GM19397 (cell line): ENCODE results near the gene RFNG.

Experiments used
- ATAC-seq: cut with Tn5 transposase; IDR thresholded peaks from one replicate; pipeline ENCODE4 v1.9.1; 2021; ENCODE audit warnings: mild to moderate bottlenecking, moderate library complexity; ENCODE audit not compliant: unreplicated experiment

The RFNG gene

GRCh38 chr17:82059272-82060000 lies 7.8 kb upstream of the RFNG start:
- no peak for ATAC-seq

- ATAC-seq: no peak
Observed at GRCh38 chr17:82058855-82059249, 7.2 kb upstream of the RFNG start.

- ATAC-seq: no peak
Observed at GRCh38 chr17:82058230-82058854, 6.7 kb upstream of the RFNG start.

GRCh38 chr17:82056729-82057621 lies 5.4 kb upstream of the RFNG start:
- no peak for ATAC-seq

- ATAC-seq: no peak
Observed at GRCh38 chr17:82055965-82056728, 4.5 kb upstream of the RFNG start.

- no peak for ATAC-seq
Observed at GRCh38 chr17:82055023-82055964, 3.7 kb upstream of the RFNG start.

GRCh38 chr17:82054351-82055022 lies 2.9 kb upstream of the RFNG start:
- no peak for ATAC-seq

GRCh38 chr17:82053556-82054263 lies 2.1 kb upstream of the RFNG start:
- ATAC-seq: no peak

- no peak for ATAC-seq
Observed at GRCh38 chr17:82053130-82053529, 1.5 kb upstream of the RFNG start.

GRCh38 chr17:82052638-82053059 lies 1.0 kb upstream of the RFNG start:
- ATAC-seq: no peak

- peak; percentile 5 for ATAC-seq
Observed at GRCh38 chr17:82050761-82051641, 610 bp downstream of the RFNG start.

GRCh38 chr17:82050152-82050760 lies 1.4 kb downstream of the RFNG start:
- ATAC-seq: no peak

- ATAC-seq: no peak
Observed at GRCh38 chr17:82049521-82049971, 2.1 kb downstream of the RFNG start.

- ATAC-seq: no peak
Observed at GRCh38 chr17:82049106-82049505, 2.5 kb downstream of the RFNG start.

- ATAC-seq: no peak
Observed at GRCh38 chr17:82048571-82048971, 3.0 kb downstream of the RFNG start.

GRCh38 chr17:82047914-82048570 lies 3.6 kb downstream of the RFNG start:
- no peak for ATAC-seq

- ATAC-seq: no peak
Observed at GRCh38 chr17:82047379-82047778, 4.2 kb downstream of the RFNG start.
